HG03108 (cell line): ENCODE measurements around the gene ATP10A.

Source experiments
- ATAC-seq: cut with Tn5 transposase; IDR thresholded peaks from one replicate; pipeline ENCODE4 v1.9.1; 2021; ENCODE audit warnings: moderate library complexity; ENCODE audit not compliant: unreplicated experiment

Gene ATP10A

GRCh38 chr15:25863111-25863967 is at the start of gene ATP10A:
Gene ATP10A (minus strand): TSS chr15:25863327. CDS start chr15:25863096, 231 bp downstream.
- ATAC-seq: no peak

- ATAC-seq: no peak
These were observed 48.9 kb upstream of the ATP10A start for GRCh38 chr15:25912035-25912434.

- ATAC-seq: no peak
These were observed 47.7 kb upstream of the ATP10A start for GRCh38 chr15:25910832-25911231.

- no peak for ATAC-seq
These were observed 46.7 kb upstream of the ATP10A start for GRCh38 chr15:25909806-25910205.

GRCh38 chr15:25909325-25909724 is 46.2 kb upstream of the ATP10A start:
- no peak for ATAC-seq

GRCh38 chr15:25905140-25905539 is 42.0 kb upstream of the ATP10A start:
- no peak for ATAC-seq

- no peak for ATAC-seq
These were observed 40.0 kb upstream of the ATP10A start for GRCh38 chr15:25903024-25903581.

- no peak for ATAC-seq
These were observed 38.9 kb upstream of the ATP10A start for GRCh38 chr15:25901811-25902605.

GRCh38 chr15:25900901-25901300 is 37.8 kb upstream of the ATP10A start:
- ATAC-seq: no peak

GRCh38 chr15:25900431-25900830 is 37.3 kb upstream of the ATP10A start:
- ATAC-seq: no peak

- no peak for ATAC-seq
These were observed 36.7 kb upstream of the ATP10A start for GRCh38 chr15:25899870-25900269.

GRCh38 chr15:25897658-25898057 is 34.5 kb upstream of the ATP10A start:
- no peak for ATAC-seq

- ATAC-seq: no peak
These were observed 31.3 kb upstream of the ATP10A start for GRCh38 chr15:25894371-25894902.

GRCh38 chr15:25893596-25893995 is 30.5 kb upstream of the ATP10A start:
- no peak for ATAC-seq

GRCh38 chr15:25892126-25892525 is 29.0 kb upstream of the ATP10A start:
- ATAC-seq: no peak

- ATAC-seq: no peak
These were observed 28.0 kb upstream of the ATP10A start for GRCh38 chr15:25891081-25891480.

GRCh38 chr15:25890529-25890928 is 27.4 kb upstream of the ATP10A start:
- ATAC-seq: no peak

- ATAC-seq: no peak
These were observed 24.7 kb upstream of the ATP10A start for GRCh38 chr15:25887870-25888269.

- ATAC-seq: no peak
These were observed 23.5 kb upstream of the ATP10A start for GRCh38 chr15:25886498-25887140.

GRCh38 chr15:25884370-25884769 is 21.2 kb upstream of the ATP10A start:
- no peak for ATAC-seq
